Body of pancreas (tissue), 4 donors: ENCODE measurements around the gene SLC16A6.

Experiments used
- CTCF ChIP-seq, 7 experiments: fragments of 450-650 bp in 4 of 7; fragments of 200-600 bp in 3 of 7; sonication (generic) in 3 of 7; IDR thresholded peaks; one replicate each; pipeline ENCODE4 v1.5.1; 2016 to 2019; ENCODE audit warnings: antibody characterized with exemption in 7 of 7
- POLR2A ChIP-seq, 3 donors: fragments of 450-650 bp; IDR thresholded peaks; one replicate each; pipeline ENCODE4 v1.6.1; 2016; ENCODE audit warnings: antibody characterized with exemption in 3 of 3, mild to moderate bottlenecking in 2 of 3

GRCh38 chr17:68228817-68229570 is 61.9 kb downstream of the SLC16A6 start:
- TF ChIP-seq CTCF (IDR thresholded peaks at IDR 0.05) (no peak), POLR2A (IDR thresholded peaks at IDR 0.05) (no peak)
